HG02571 (cell line): ENCODE data around the gene CABCOCO1.
"Not testable (repeated sequence)": the region's sequence is repeated elsewhere in the genome, so short reads cannot be mapped to it uniquely, and the experiment has no call there.

Experiments
- ATAC-seq: cut with Tn5 transposase; IDR thresholded peaks from one replicate; pipeline ENCODE4 v1.9.1; 2021; ENCODE audit warnings: mild to moderate bottlenecking, moderate library complexity; ENCODE audit not compliant: unreplicated experiment

The CABCOCO1 gene

DNA sequence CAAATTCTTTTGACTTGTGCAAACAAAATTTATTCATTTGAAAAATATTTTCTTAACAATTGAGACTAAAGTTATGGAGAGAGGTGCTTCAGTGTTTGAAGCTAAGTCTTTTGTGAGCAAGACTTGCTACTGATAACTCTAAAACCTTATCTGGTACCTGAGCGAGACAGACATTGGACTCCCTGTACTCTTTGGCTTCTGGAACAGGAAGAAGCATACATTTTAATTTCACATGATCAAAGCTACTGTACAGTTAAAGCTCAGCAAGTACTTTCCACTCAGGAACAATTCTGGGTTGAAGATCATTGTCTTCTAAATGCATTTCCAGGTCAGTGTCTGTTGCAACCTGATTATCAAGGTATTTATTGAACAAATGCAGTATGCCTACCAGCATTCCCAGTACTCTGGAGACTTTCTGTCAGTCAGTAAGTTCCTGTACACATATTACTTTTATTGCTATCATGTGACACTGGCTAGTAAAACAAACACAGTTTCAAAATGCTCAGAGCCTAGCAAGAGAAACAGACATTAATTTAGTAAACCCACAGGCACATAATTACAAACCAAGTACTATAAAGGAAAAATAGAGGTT, 42.4 kb downstream of the CABCOCO1 start:
- ATAC-seq: no peak

DNA sequence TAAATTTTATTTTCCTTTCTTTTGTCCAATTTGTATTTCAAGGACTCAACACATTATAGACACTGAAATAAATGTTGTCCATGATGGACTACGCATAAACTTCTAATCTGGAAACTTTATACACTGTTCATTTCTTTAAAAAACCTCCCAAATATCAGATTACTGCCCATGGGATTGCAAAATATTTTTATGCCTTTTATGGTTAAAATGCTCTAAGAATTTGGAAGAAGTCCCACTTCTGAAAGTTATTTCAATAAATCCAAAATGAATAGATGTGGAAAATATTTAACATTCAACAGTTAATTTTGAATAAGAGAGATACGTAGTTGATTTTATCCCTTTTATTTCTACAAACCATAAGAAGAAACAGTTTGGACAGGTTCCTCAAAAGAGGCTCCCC, 46.1 kb downstream of the CABCOCO1 start:
- ATAC-seq: no peak

DNA sequence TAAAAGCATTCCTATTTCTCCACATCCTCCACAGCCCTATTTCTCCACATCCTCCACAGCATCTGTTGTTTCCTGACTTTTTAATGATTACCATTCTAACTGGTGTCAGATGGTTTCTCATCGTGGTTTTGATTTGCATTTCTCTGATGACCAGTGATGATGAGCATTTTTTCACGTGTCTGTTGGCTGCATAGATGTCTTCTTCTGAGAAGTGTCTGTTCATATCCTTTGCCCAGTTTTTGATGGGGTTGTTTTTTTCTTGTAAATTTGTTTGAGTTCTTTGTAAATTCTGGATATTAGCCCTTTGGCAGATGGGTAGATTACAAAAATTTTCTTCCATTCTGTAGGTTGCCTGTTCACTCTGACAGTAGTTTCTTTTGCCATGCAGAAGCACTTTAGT, 49.4 kb downstream of the CABCOCO1 start:
- ATAC-seq: not testable (repeated sequence)

DNA sequence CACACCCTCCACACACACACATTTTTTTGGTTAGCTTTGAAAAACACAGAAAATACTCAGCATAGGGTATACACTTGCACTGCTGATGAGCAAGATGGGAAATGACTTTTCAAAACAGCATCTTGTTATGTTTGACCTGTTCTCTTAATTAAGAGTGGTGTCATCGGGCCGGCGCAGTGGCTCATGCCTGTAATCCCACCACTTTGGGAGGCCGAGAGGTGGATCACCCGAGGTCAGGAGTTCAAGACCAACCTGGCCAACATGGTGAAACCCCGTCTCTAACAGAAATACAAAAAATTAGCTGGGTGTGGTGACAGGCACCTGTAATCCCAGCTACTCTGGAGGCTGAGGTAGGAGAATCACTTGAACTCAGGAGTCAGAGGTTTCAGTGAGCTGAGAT, 56.7 kb downstream of the CABCOCO1 start:
- not testable (repeated sequence) for ATAC-seq

DNA sequence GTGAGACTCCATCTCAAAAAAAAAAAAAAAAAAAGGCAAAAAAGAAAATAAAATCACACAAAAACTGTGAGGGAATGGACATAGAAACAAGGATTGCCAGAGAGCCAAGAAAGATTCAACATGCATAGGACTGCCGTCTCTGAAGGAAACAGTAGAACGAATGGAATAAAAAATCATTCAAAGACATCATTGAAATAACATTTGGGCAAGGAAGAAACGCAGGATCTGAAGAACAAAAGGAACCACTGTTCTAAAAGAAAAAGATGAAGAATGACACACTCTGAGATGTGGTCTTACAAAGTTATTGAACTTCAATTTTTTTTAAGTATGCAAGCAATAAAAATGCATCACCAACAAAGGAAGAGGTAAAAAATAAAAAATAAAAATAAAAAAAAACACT, 57.2 kb downstream of the CABCOCO1 start:
- no peak for ATAC-seq

DNA sequence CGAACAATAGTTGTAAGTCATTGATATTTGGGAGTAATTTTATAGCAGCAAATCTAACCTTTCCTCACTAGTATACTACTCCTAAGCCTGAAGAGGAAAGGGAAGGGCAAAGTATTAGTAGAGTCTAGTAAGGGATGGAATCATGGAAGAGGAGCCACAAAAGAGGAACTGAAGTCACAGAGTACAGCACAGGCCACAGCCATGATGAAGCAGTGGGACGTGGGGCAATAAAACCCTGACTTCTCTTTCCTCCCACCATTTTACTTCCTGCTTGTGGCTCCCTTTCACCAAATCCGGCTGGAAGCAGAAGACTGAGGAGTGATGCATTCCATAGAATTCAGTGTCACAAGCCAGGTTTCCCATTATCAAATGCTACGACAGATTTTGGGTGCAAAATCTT, 58.7 kb downstream of the CABCOCO1 start:
- no peak for ATAC-seq

DNA sequence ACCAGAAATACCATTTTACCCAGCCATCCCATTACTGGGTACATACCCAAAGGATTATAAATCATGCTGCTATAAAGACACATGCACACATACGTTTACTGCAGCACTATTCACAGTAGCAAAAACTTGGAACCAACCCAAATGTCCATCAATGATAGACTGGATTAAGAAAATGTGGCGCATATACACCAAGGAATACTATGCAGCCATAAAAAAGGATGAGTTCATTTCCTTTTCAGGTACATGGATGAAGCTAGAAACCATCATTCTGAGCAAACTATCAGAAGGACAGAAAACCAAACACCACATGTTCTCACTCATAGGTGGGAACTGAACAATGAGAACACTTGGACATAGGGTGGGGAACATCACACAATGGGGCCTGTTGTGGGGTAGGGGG, 62.5 kb downstream of the CABCOCO1 start:
- ATAC-seq: not testable (repeated sequence)

DNA sequence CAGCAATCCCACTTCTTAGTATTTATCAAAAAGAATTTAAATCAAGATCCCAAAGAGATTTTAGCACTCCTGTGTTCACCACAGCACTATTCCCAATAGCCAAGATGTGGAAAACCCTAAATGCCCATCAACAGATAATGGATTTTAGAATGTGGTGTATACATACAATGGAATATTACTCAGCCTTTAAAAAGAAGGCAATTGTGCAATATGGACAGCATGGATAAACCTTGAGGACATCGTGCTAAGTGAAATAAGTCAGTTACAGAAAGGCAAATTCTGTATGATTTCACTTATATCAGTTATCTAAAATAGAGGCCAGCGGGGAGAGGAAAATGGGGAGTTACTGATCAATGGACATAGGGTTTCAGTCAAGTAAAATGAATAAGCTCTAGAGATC, 66.9 kb downstream of the CABCOCO1 start:
- ATAC-seq: no peak

DNA sequence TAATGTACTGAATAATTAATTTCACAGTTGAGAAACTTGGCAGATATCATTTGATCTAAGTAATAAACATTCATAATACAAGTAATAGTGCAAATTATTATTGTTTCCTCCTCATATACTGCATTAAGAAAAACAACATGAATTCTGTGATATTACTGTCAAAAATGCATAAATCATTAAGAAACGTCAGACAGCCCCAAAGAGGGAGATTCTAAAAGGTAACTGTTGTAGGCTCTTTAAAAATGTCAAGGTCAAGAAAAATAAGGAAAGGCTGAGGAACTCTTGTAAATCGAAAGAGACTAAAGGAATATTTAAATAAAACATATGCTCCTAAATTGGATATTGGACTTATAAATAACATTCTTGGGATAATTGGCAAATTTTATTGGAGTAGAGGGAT, 67.9 kb downstream of the CABCOCO1 start:
- ATAC-seq: no peak

DNA sequence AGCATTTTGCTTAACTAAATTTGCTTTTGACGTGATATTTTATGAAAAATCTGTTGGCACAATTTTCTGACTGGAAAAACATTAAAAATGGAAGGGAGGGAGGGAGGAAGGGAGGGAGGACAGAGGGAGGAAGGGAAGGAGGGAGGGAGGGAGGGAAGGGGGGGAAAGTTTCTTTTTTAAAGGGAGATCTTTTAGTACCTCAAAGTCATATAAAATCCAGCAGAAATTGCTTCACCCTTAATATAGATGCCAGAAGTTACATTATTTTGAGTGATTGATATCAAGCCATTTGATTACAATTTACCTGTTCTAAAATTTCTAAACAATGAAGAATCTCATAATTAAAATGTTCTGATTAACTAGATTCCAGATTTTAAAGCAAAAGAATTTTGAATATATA, 68.9 kb downstream of the CABCOCO1 start:
- ATAC-seq: no peak

DNA sequence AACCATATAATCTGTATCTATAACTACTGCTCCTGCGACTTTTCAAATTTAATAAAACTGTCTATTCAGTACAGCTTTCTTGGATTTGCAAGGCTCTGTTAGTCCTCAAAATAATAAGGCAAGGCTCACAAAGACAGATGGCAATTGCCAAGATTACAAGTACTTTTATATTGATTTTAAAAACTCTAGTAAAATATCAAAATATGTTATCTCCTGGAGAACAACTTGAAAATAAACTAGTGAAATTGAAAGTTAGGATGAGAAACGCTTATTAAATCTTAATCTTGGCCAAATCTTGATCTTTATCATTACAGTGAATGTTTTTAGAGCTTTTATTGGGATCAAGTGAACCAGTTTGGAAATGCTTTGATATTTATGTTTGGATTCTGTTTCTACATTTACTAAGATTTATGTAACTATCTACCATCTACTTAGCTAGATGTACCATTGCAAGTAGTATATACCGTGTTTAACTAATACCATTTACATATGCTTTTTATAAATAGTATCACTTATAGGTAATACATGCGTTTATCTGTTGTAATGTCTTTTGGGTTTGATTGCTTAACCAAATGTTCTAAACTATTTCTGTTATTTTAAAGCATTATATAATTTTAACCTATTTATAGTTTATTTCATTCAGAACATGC, 70.0 kb downstream of the CABCOCO1 start:
- ATAC-seq: no peak

DNA sequence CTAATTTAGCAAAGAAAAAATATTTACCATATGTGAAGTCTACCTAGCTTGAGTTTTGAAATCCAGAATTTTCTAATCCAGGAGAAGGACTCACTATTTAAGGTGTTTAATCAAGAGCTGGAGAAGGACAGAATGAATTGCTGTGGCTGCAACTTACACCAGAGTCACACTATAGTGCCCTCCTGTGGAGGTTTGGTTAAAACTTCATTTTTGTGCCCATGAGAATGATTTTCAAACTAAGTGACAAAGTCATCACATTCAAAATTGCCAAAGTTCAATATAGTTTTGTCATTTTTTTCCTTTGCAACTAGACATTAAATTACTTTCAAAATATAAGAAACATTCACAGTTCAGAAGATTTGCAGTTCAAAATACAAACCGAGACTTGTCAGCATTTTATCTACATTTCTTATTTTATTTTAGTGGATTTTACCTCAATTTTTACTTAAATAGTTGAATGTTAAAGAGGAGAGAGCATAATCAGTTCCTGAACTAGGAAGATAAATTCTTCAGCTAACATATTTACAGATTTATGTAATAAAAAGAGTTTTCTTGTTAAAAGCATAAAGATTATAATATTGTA, 70.7 kb downstream of the CABCOCO1 start:
- ATAC-seq: no peak

DNA sequence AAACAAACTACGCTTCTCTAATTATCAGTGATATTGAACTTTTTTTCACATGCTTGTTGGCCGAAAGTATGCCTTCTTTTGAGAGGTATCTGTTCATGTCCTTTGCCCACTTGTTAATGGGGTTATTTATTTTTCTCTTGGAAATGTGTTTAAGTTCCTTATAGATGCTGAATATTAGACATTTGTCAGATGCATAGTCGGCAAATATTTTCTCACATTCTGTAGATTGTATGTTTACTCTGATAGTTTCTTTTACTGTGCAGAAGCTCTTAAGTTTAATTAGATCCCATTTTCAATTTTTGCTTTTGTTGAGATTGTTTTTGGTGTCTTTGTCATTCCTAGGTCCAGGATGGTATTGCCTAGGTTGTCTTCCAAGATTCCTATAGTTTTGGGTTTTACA, 73.2 kb downstream of the CABCOCO1 start:
- no peak for ATAC-seq

DNA sequence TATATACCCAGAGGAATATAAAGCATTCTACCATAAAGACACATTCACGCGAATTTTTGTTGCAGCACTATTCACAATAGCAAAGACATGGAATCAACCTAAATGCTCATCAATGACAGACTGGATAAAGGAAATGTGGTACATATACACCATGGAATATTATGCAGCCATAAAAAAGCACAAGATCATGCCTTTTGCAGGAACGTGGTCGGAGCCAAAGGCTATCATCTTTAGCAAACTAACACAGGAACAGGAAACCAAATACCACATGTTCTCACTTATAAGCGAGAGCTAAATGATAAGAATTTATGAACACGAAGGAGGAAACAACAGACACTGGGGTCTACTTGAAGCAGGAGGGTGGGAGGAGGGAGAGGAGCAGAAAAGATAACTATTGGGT, 74.7 kb downstream of the CABCOCO1 start:
- ATAC-seq: not testable (repeated sequence)

DNA sequence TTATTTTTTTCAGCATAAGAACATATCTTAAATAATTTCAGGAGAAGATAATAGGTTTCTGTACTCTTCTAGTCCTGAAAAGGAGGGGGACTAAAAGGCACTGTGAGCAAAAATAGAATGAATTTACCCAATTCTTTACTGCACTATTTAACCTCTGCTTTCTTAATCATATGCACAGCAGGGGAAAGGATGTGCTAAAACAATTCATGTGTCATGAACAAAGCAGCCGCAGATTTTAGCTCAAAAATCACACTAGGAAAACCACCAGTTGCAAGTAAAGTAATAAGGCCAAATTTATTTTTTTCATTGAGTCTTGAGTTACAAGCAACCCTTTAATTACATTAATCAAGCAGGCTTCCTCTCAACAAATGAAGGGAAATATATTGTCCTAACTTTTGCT, 80.1 kb downstream of the CABCOCO1 start:
- no peak for ATAC-seq

DNA sequence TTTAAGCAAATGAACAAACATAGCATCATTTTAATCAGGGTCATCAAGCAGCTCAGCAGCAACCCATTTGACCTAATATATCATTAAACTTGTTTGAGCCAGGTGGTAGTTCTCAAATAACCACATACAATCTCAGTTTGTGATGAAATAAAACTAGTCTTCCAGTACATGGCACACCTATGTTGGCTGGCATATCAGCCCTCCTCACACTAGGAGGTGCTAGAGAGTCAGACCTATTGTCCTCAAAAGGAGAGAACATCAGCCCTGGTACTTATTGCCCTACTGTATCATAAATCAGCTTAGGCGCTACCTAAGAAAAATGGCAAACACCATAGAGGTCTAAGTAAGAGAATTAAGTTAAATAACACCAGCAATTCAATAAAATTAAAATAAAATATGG, 81.7 kb downstream of the CABCOCO1 start:
- ATAC-seq: no peak

DNA sequence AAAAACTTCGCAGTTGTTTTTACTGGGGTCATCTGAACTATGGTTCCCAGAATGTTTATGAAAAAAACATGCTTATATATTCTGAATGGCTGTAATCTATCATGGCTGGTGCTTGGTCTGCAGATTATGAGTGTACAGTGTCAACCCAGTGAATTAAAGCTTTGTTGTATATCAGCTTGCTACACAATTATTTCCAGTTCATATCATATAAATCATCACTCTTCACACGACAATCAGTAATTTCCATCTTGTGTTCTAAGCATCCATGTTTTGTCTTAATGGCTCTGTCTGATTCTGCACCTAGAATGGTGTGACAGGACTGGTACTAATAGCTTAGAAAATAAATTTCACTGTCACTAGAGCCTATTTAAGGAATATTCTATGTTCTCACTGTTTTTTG, 83.6 kb downstream of the CABCOCO1 start:
- no peak for ATAC-seq

DNA sequence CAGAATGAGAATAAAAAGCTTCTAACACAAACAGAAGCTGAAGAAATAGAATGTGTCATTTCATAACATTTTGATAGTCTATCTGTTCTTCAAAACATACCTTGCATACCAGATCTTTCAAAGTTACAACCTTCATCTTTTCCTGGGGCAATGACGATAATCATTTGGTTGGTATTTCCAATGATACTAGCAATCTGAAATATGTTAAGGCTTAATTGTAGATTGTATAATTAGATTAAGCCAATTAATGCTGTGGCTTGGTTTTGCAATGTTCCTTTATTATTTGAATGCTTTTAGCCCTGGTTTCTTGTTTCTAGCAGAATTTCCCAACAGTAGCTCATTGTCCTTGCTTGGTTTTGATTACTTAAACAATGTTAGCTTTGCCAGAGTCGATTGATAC, 84.6 kb downstream of the CABCOCO1 start:
- ATAC-seq: no peak

DNA sequence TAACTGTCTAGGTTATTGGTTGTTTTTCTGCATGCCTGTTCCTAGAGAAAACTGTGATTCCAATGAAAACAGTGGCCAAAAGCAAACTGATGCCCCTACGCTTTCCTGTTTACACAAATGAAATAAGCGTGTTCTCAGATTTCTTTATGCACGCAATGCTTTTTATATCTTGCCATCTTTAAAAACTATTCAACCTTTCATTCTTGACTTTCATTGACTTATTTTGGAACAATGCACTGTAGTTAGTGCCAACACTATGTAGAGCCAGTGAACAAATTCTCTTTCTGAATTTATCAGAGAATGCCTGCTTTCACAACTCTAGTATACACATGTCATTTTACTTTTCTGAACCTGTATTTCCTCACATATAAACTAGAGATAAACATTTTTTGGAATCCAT, 86.6 kb downstream of the CABCOCO1 start:
- ATAC-seq: no peak

DNA sequence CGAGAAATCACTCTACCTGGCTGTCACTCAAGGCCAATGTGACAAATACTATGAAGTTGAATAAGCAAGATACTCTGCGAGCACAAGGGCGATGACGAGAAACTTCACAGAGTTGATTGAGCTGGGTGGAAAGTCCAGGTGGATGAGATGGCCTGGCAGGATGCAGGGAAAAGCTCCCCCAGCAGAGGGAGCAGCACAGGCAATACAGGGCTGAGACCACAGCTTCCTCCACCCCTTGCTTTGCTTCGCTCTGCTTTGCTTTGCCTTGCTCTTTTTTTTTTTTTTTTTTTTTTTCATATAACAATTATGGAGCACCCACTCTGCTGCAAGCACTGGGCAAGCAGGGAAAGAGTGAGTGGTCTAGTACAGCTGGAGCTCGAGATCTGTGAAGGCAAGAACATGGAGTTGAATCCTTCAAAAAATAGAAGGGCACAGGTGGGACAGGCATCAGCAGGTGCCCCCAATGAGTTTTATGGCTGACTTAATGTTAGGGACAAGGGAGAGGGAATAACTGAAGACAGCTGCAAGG, 88.3 kb downstream of the CABCOCO1 start:
- ATAC-seq: peak; percentile 92

DNA sequence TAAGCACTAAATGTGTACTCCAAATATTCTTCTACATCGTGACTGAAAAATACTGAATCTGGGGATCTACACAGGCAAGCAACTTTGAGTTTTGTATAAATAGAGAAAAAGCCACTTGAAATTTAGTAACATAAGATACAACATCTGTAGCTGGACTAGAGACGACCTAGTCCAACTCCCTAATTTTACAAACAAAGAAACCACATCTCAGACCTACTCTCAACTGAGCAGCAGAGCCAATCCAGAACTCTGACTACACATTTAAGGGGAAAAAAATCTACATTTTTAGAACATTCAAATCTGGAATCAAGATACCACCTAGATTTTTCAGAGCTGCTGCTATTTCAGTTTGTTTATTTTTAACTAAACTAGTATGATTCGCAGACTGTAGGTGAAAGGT, 88.9 kb downstream of the CABCOCO1 start:
- no peak for ATAC-seq
